Measurements from ENCODE around the gene DPP6.

DPP6 gene

GRCh38 chr7:154937837-154938236 lies 885.6 kb downstream of the DPP6 start:
- no peak for DNase-seq (ENCODE audit: low spot score)
- no peak overlapping the region for H3K27ac ChIP-seq
- no peak for TF ChIP-seq CTCF (IDR thresholded peaks at IDR 0.05)
- H3K4me3 ChIP-seq = no peak overlapping the region

GRCh38 chr7:154942691-154943090 lies 890.5 kb downstream of the DPP6 start:
- no peak for TF ChIP-seq CTCF (IDR thresholded peaks at IDR 0.05)
- no peak overlapping the region for H3K27ac ChIP-seq
- DNase-seq (ENCODE audit: low spot score) = no peak
- H3K4me3 ChIP-seq = no peak overlapping the region

All from coronary artery (tissue), 2 donors.